GM18951 (cell line): ENCODE results near the gene ETDC.
"Not testable (repeated sequence)": the region's sequence is repeated elsewhere in the genome, so short reads cannot be mapped to it uniquely, and the experiment has no call there.

Experiments used
- POLR2A ChIP-seq: IDR thresholded peaks from 4 replicates; pipeline ENCODE4 v1.6.1; 2011; ENCODE audit warnings: mild to moderate bottlenecking; ENCODE audit not compliant: insufficient read length, insufficient read depth; ENCODE audit errors: extremely low read depth
- in situ Hi-C: fragments of 300-500 bp; cut with MboI; formaldehyde crosslinking; loops from one replicate; pipeline ENCODE4 v1.12.0; 2022; ENCODE audit warnings: low sequenced_read_pairs, mixed read lengths, inconsistent platforms; ENCODE audit not compliant: unreplicated experiment

Gene ETDC

DNA sequence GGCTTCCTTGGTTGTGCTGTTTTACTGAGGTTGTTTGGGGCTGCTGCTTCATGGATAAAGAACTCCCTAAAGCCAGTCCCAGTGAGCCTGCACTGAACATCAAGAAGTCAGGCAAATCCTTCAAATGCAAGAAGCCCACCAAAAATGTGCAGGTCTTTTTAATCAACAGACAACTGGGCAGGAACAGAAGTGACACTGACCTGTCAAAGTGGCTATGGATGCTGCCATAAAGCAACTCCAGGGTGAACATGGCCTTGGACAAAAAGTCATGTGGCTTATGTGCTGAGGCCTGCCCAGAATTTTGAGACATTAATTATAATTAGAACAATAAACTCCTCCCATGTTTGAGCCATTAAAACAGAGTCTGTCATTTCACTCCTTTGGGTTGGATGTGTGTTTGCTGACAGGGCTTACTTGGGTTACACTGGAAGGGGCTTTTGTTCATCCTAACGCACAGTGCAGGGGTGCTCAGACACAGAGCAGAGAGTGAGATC lies at the start of gene ETDC:
ETDC (plus strand) TSS at position 51 of the 494 bp plus-strand sequence; CDS start at position 51, 0 bp downstream.
- TF ChIP-seq POLR2A: no peak
- in situ Hi-C loops: no loop called here

DNA sequence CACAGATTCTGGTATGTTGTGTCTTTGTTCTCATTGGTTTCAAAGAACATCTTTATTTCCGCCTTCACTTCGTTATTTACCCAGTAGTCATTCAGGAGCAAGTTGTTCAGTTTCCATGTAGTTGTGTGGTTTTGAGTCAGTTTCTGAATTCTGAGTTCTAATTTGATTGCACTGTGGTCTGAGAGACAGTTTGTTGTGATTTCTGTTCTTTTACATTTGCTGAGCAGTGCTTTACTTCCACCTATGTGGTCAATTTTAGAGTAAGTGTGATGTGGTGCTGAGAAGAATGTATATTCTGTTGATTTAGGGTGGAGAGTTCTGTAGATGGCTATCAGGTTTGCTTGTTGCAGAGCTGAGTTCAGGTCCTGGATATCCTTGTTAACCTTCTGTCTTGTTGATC lies 48.3 kb upstream of the ETDC start:
- in situ Hi-C loops: not testable (repeated sequence)

DNA sequence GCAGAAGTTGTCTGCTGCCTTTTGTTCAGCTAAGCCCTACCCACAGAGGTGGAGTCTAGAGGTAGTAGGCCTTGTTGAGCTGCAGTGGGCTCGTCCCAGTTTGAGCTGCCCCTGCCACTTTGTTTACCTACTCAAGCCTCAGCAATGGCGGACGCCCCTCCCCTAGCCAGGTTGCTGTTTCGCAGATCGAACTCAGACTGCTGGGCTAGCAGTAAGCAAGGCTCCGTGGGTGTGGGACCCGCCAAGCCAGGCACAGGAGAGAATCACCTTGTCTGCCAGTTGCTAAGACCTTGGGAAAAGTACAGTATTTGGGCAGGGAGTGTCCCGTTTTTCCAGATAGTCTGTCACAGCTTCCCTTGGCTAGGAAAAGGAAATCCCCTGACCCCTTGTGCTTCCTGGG lies 45.9 kb upstream of the ETDC start:
- in situ Hi-C loops: not testable (repeated sequence)

GRCh38 chrX:135264206-135264605 lies 45.1 kb upstream of the ETDC start:
- TF ChIP-seq POLR2A: no peak
- in situ Hi-C loops: no loop called here

DNA sequence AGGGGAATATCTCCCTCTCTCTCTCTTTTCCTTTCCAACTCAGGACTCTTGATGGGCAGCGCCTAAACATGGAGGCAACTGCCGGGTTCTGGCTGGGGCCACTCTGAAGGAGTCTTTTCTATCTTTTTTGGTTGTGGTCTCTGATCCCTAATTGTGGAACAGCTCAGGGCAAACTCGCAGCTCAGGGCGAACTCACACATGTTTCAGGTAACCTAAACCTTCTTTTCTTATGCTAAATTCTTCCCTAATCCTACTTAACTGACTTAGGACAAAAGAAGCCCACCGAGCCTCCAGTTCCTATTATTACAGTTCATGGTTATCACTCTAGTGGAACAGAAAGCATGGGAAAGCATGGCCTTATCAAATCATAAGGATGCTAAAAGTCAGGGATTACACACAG lies 36.1 kb upstream of the ETDC start:
- TF ChIP-seq POLR2A: no peak

DNA sequence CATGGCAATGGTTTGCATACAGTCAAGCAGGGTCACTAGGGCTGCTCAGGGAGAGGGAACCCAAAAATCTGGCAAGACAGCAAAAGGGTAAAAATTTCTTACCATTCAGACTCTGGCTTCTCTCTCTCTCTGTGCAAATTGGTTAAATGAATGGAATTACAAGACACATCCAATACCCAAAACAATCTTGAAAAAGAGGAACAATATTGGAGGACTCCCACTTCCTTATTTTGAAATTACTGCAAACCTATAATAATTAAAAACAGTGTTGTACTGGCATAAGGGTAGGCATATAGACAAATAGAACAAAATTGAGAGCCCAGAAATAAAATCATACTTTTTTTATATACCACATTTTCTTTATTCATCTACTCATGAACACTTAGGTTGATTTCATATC lies 33.3 kb upstream of the ETDC start:
- in situ Hi-C loops: no loop called here
- no peak for TF ChIP-seq POLR2A

More for the DNA sequence above, 36.1 kb upstream of the ETDC start:
- in situ Hi-C loops: no loop called here

GRCh38 chrX:135287266-135287823 lies 21.9 kb upstream of the ETDC start:
- in situ Hi-C loops: no loop called here

DNA sequence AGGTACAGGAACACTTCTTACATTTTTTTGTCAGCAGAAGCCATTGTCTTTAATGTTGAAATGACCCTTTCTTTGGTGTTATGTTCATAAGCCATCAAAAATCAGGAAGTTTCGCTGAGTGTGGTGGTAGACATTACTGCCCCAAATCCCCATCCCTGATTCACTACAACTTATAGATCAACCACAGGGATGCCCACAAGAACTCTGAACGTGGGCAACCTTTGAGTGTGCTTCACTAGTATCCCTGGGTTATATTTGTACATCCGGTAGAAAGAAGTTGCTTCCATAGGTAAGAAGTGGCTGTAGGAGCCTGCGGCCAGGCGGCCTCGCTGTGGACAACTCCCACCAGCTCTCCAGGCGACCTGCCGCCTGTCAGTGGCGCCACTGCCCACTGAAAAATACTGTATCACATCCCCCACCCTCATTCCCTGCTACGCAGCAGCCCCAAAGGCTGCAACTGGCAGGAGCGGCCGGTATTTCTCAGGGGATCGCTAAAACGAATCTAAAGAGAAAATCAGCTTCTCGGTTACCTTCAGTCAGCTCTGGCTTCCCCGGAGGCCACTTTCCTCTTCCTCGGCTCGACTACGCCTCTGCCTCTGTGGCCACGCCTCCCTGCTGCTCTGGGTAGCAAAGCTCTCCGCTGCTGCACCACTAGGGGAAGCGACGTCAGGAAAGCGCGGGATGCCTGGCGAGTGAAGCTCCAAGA lies 13.9 kb upstream of the ETDC start:
- TF ChIP-seq POLR2A: no peak
- in situ Hi-C loops: no loop called here

More at GRCh38 chrX:135287266-135287823, 21.9 kb upstream of the ETDC start:
- TF ChIP-seq POLR2A: no peak

DNA sequence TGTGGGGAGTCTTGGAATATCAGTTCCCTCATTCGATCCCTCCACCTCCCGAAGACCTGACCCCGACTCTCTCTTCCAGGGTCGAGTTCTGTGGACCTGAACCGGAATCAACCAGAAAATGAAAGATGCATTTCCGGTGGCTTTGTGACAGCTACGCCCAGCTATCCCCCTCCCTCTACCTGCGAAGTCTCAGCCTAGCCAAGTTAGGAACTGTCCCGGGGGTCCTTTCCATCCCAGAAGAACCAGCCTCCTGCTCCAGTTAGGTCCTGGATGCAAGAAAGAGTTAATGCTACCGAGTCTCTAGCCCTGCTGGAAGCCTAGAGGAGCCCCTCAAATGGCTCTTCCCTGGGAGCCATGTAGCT lies 13.4 kb upstream of the ETDC start:
- no peak for TF ChIP-seq POLR2A
- in situ Hi-C loops: no loop called here

DNA sequence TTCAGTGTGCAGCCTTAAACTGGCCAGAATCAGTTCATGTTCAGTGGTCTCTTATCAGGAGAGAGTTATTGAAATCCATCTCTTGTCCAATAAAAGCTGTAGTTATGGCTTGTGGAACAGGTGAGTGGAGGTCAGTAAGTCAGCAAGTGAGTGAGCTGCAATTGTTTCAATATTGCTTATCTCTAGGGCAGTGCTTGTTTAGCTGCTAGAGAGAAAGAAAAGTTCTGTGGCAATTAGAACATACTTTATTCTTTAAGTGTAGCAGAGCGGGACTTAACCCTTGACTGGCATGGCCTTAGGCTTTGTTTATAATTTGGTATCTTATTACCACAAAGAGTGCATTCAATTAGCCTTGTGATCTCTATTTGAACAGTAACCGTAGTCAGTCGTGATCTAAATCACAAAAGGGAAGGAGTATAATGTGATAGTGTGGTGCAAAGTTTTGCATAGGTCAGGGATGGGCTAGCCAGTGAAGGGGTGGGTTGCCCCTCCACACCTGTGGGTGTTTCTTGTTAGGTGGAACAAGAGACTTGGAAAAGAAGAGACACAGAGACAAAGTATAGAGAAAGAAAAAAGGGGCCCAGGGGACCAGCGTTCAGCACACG lies 6.9 kb upstream of the ETDC start:
- TF ChIP-seq POLR2A: no peak
- in situ Hi-C loops: no loop called here

- TF ChIP-seq POLR2A: no peak
- in situ Hi-C loops: no loop called here
Observed at GRCh38 chrX:135304741-135305140, 4.5 kb upstream of the ETDC start.

- in situ Hi-C loops: no loop called here
- TF ChIP-seq POLR2A: no peak
Observed at GRCh38 chrX:135307171-135307570, 2.1 kb upstream of the ETDC start.

- no peak for TF ChIP-seq POLR2A
- in situ Hi-C loops: no loop called here
Observed at GRCh38 chrX:135308345-135308855, 880 bp upstream of the ETDC start.

DNA sequence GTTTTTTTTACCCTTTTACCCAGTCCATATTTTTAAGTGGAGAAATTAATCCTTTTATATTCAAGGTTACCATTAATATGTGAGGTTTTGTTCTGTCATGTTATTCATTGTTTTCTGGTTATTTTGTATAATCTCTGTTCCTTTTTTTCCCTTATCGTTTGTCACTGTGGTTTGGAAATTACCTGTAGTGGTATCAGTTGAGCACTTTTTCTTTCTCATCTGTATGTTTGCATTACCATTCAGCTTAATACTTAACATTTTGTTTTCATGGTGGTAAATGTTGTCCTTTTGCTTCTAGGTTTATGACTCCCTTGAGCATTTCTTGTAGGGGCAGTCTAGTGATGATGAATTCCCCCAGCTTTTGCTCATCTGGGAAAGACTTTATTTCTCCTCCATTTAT lies 6.6 kb downstream of the ETDC start:
- TF ChIP-seq POLR2A: no peak
- in situ Hi-C loops: no loop called here

DNA sequence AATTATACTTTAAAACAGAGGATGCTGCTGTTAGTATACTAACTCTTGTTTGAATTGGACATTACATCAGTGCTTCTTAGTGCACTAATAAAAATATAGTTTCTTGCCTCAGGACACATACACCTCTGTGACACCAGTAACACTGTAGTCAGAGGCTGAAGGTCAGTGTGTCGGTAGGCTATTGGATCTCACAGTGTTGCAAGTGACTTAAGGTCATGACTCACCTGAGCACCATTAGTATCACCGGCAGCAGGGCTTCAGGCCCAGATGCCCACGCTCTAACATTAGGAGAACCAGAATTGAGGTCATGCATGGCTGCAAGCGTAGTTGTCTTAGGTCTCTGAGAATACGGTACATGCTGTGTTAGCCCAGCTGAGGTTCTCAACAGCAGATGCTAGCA lies 15.2 kb downstream of the ETDC start:
- in situ Hi-C loops: no loop called here
- no peak for TF ChIP-seq POLR2A

GRCh38 chrX:135325036-135325818 lies 15.9 kb downstream of the ETDC start:
- in situ Hi-C loops: not testable (repeated sequence)
